Natural killer cell (primary cell): ENCODE data around the gene STX2. TPM values are rescaled to one million over a fixed set of nuclear protein-coding genes. Genes with fewer than 3 reads are reported as not detected.
"Not testable (repeated sequence)": the region's sequence is repeated elsewhere in the genome, so short reads cannot be mapped to it uniquely, and the experiment has no call there.

Source experiments
- ATAC-seq, 3 donors: fragments of 150-1000 bp in 2 of 3; fragments of 200-7000 bp in 1 of 3; cut with Tn5 transposase; 1 replicate in 1 of 3; 2 replicates in 2 of 3; pipeline ENCODE4 v1.10.0; 2021; ENCODE audit warnings: mild to moderate bottlenecking in 2 of 3, moderate library complexity in 2 of 3
- DNase-seq, 2 donors: peaks; one replicate each; pipeline versions ENCODE4 v3.0.0 to v3.0.0-alpha.2; 2013 to 2021; ENCODE audit warnings: mixed read lengths in 1 of 2
- H3K27ac ChIP-seq: one replicate; pipeline ENCODE4 v1.5.1; 2013; ENCODE audit warnings: mild to moderate bottlenecking, low read length
- H3K27me3 ChIP-seq: one replicate; pipeline ENCODE4 v1.6.1; 2013; ENCODE audit warnings: low read length; ENCODE audit not compliant: control insufficient read depth, insufficient read depth
- H3K36me3 ChIP-seq: one replicate; pipeline ENCODE4 v1.6.1; 2013; ENCODE audit warnings: low read length; ENCODE audit not compliant: control insufficient read depth, insufficient read depth
- H3K4me1 ChIP-seq: one replicate; pipeline ENCODE4 v1.6.1; 2013; ENCODE audit warnings: low read length; ENCODE audit not compliant: control insufficient read depth, insufficient read depth
- H3K4me3 ChIP-seq: one replicate; pipeline ENCODE4 v1.5.1; 2013; ENCODE audit warnings: low read length
- H3K9me3 ChIP-seq: one replicate; pipeline ENCODE4 v1.6.1; 2013; ENCODE audit warnings: low read length; ENCODE audit not compliant: control insufficient read depth, insufficient read depth
- H3K27ac Mint-ChIP-seq, 2 donors: one replicate each; pipeline ENCODE4 v1.8.0; 2022; ENCODE audit warnings: mild to moderate bottlenecking in 2 of 2, mixed read lengths in 2 of 2, moderate library complexity in 1 of 2
- H3K27me3 Mint-ChIP-seq, 2 donors: one replicate each; pipeline ENCODE4 v1.8.0; 2022; ENCODE audit warnings: low read depth in 2 of 2, mixed read lengths in 2 of 2
- H3K36me3 Mint-ChIP-seq: one replicate; pipeline ENCODE4 v1.8.0; 2022; ENCODE audit warnings: mixed read lengths
- H3K4me1 Mint-ChIP-seq, 2 donors: one replicate each; pipeline ENCODE4 v1.8.0; 2022; ENCODE audit warnings: mixed read lengths in 2 of 2
- H3K4me3 Mint-ChIP-seq: one replicate; pipeline ENCODE4 v1.8.0; 2022; ENCODE audit warnings: mild to moderate bottlenecking, moderate library complexity, mixed read lengths
- H3K9me3 Mint-ChIP-seq, 2 donors: one replicate each; pipeline ENCODE4 v1.8.0; 2022; ENCODE audit warnings: mixed read lengths in 2 of 2
- WGBS: methylation state at CpG from one replicate; pipeline ENCODE4 v1.1.7; 2013; ENCODE audit warnings: missing lambda C conversion rate; ENCODE audit not compliant: insufficient coverage; 5-methylcytosine and 5-hydroxymethylcytosine counted together
- intact Hi-C: fragments of 100-400 bp; cut with micrococcal nuclease; formaldehyde crosslinking; loops from one replicate; pipeline ENCODE4 v1.14.2; 2022
- total RNA-seq, 4 donors: library from RNA; stranded (reverse); fragments of 120-200 nt in 1 of 4; gene quantifications; one replicate each; pipeline versions ENCODE4 v1.2.3 to v1.2.4, GENCODE V29; 2013 to 2022
- TF ChIP-seq, protein P1 (sequence below): fragments of 200-600 bp; IDR thresholded peaks from one replicate; pipeline ENCODE4 v1.8.0; 2022; ENCODE audit warnings: antibody characterized with exemption

STX2 gene
- total RNA-seq, 3 donors from 2014 or later (not counting 1 experiment from before 2014, with no cell fraction given) = 7.9 to 14.4 (median 14.1) TPM

DNA sequence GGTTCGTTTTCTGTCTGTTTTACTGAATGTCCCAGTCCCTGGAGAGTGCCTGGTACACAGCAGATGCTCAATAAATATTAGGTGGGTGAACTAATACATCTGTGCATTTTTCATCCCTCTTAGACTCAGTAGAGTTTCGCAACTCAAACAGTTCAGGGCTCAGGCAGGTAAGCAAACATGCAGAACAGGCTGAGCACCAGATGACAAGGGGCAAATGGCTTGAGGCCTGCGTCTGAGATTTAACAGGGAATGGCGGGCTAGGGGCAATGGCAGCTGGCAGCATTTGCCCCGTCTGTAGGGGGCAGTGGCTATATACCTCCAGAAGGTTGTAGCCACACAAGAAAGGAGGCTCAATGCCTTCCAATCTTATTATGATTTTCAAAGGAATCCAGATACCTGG lies 24.2 kb upstream of the STX2 start:
- ATAC-seq = no peak
- Histone ChIP-seq H3K27ac (no peak overlapping the region), H3K9me3 (no peaks in the 10 kb centered on the region), H3K27me3 (no peaks in the 10 kb centered on the region), H3K36me3 (no peaks in the 10 kb centered on the region), H3K4me1 (no peaks in the 10 kb centered on the region), H3K4me3 (no peak overlapping the region)
- H3K27ac Mint-ChIP-seq = no peak overlapping the region
- H3K36me3 Mint-ChIP-seq = no peaks in the 10 kb centered on the region
- no peak for DNase-seq
- H3K4me3 Mint-ChIP-seq = no peak overlapping the region
- H3K27me3 Mint-ChIP-seq = peaks cover 0 to 7% of the 10 kb centered on the region in 2 donors
- 88% methylated on average over 5 of the region's 5 CpGs for WGBS
- peaks cover 0 to 4% of the 10 kb centered on the region in 2 donors for H3K9me3 Mint-ChIP-seq
- TF ChIP-seq, protein P1, sequence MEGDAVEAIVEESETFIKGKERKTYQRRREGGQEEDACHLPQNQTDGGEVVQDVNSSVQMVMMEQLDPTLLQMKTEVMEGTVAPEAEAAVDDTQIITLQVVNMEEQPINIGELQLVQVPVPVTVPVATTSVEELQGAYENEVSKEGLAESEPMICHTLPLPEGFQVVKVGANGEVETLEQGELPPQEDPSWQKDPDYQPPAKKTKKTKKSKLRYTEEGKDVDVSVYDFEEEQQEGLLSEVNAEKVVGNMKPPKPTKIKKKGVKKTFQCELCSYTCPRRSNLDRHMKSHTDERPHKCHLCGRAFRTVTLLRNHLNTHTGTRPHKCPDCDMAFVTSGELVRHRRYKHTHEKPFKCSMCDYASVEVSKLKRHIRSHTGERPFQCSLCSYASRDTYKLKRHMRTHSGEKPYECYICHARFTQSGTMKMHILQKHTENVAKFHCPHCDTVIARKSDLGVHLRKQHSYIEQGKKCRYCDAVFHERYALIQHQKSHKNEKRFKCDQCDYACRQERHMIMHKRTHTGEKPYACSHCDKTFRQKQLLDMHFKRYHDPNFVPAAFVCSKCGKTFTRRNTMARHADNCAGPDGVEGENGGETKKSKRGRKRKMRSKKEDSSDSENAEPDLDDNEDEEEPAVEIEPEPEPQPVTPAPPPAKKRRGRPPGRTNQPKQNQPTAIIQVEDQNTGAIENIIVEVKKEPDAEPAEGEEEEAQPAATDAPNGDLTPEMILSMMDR = no peak
- no peaks in the 10 kb centered on the region for H3K4me1 Mint-ChIP-seq
- intact Hi-C loops = no loop called here

DNA sequence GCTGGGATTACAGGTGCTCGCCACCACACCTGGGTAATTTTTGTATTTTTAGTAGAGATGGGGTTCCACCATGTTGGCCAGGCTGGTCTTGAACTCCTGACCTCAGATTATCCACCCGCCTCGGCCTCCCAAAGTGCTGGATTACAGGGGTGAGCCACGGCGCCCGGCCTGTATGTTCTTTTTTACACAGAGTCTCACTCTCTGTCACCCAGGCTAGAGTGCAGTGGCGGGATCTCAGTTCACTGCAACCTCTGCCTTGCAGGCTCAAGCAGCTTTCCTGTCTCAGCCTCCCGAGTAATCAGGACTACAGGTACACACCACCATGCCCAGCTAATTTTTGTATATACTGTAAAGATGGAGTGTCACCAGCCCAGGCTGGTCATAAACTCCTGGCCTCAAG lies 23.7 kb upstream of the STX2 start:
- H3K27me3 ChIP-seq, H3K4me3 ChIP-seq, H3K9me3 ChIP-seq, ATAC-seq, intact Hi-C loops, H3K4me3 Mint-ChIP-seq, DNase-seq, H3K27ac Mint-ChIP-seq, H3K27ac ChIP-seq, H3K27me3 Mint-ChIP-seq, H3K4me1 ChIP-seq, H3K9me3 Mint-ChIP-seq, H3K36me3 Mint-ChIP-seq, H3K4me1 Mint-ChIP-seq, H3K36me3 ChIP-seq: not testable (repeated sequence)
- 94% methylated on average over 8 of the region's 8 CpGs for WGBS

DNA sequence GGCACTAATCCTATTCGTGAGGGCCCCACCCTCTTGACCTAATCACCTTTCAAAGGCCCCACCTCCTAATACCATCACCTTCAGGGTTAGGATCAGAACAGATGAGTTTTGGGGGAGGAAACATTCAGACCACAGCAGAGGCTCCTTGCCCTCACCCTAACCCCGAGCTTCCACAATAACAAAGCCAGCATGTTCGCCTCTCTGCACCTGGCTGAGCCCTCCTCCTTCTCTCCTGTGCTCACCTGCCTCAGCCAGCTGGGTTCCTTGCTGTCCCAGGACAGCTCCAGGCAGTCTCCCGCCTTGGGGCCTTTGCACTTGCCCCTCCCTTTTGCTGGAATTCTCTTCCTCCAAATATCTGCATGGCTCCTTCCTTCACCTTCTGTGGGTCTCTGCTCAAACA lies 23.1 kb upstream of the STX2 start:
- Histone ChIP-seq H3K4me1 (no peaks in the 10 kb centered on the region), H3K36me3 (no peaks in the 10 kb centered on the region), H3K9me3 (no peaks in the 10 kb centered on the region), H3K27me3 (no peaks in the 10 kb centered on the region), H3K4me3 (no peak overlapping the region), H3K27ac (no peak overlapping the region)
- TF ChIP-seq, protein P1 = no peak
- Mint-ChIP-seq H3K27me3 (peaks cover 0 to 9% of the 10 kb centered on the region in 2 donors), H3K4me3 (no peak overlapping the region), H3K27ac (no peak overlapping the region), H3K36me3 (no peaks in the 10 kb centered on the region), H3K4me1 (no peaks in the 10 kb centered on the region), H3K9me3 (peaks cover 0 to 4% of the 10 kb centered on the region in 2 donors)
- WGBS = 83% methylated on average over 3 of the region's 4 CpGs
- no peak for ATAC-seq
- intact Hi-C loops = no loop called here
- DNase-seq = no peak

DNA sequence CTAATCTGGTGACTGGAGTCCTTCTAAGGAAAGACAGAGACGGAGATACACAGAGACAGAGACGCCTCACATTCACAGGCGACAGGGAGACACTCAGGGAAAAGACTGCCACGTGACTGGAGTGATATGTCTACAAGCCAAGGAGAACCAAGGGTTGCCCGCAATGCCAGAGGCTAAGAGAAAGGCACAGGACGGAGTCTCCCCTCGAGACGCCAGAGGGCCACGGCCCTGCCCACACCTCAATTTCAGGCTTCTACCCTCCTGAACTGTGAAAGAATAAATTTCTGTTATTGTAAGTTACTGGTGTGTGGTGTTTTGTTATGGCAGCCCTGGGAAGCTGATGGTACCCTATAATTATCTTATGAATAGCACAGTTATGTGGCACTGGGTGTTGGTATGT lies 21.3 kb upstream of the STX2 start:
- intact Hi-C loops = no loop called here
- no peaks in the 10 kb centered on the region for H3K9me3 ChIP-seq
- DNase-seq = no peak
- Mint-ChIP-seq H3K9me3 (peaks cover 0 to 4% of the 10 kb centered on the region in 2 donors), H3K27me3 (peaks cover 0 to 12% of the 10 kb centered on the region in 2 donors), H3K4me3 (no peak overlapping the region), H3K27ac (no peak overlapping the region), H3K36me3 (no peaks in the 10 kb centered on the region), H3K4me1 (no peaks in the 10 kb centered on the region)
- H3K4me3 ChIP-seq = no peak overlapping the region
- TF ChIP-seq, protein P1 = no peak
- 92% methylated on average over 8 of the region's 9 CpGs for WGBS
- ATAC-seq = no peak
- H3K36me3 ChIP-seq = no peaks in the 10 kb centered on the region
- H3K4me1 ChIP-seq = no peaks in the 10 kb centered on the region
- no peaks in the 10 kb centered on the region for H3K27me3 ChIP-seq
- H3K27ac ChIP-seq = no peak overlapping the region
